Urinary bladder (tissue), 4 donors: ENCODE results near the gene ZNF337. TPM values are rescaled to one million over a fixed set of nuclear protein-coding genes. Genes with fewer than 3 reads are reported as not detected.
"Not testable (repeated sequence)": the region's sequence is repeated elsewhere in the genome, so short reads cannot be mapped to it uniquely, and the experiment has no call there.

ENCODE experiments used
- DNase-seq: peaks from one replicate; pipeline ENCODE4 v3.0.0-alpha.2; 2015; ENCODE audit errors: extremely low spot score
- H3K27ac ChIP-seq: one replicate; pipeline ENCODE4 v1.5.1; 2013; ENCODE audit warnings: low read depth, mild to moderate bottlenecking, moderate library complexity
- H3K36me3 ChIP-seq: one replicate; pipeline ENCODE4 v1.6.1; 2013; ENCODE audit warnings: mild to moderate bottlenecking, moderate library complexity; ENCODE audit not compliant: insufficient read depth
- H3K4me1 ChIP-seq: one replicate; pipeline ENCODE4 v1.6.1; 2013; ENCODE audit warnings: mild to moderate bottlenecking, moderate library complexity; ENCODE audit not compliant: insufficient read depth
- H3K4me3 ChIP-seq: one replicate; pipeline ENCODE4 v1.5.1; 2013; ENCODE audit warnings: low read depth, low read length
- WGBS: extraction: QIAGEN DNeasy Blood & Tissue Kit; methylation state at CpG from one replicate; pipeline ENCODE4 v1.1.7; 2013; 5-methylcytosine and 5-hydroxymethylcytosine counted together
- polyA plus RNA-seq: library from polyadenylated mRNA; stranded (reverse); fragments of 200-250 nt; gene quantifications from one replicate; pipeline ENCODE4 v1.2.3, GENCODE V29; 2013
- total RNA-seq: library from RNA; depleted of rRNA; stranded (reverse); fragments of >200 nt; gene quantifications from one replicate; pipeline ENCODE4 v1.2.3, GENCODE V29; 2014
- donor health status: healthy with polysubstance abuse.
- donor health status: healthy.

Gene ZNF337
- total and polyA plus RNA-seq, 2 donors, result 14.6 to 23.3 TPM

GRCh38 chr20:25707695-25708094, 11.0 kb upstream of the ZNF337 start:
- no peaks in the 10 kb centered on the region for H3K4me1 ChIP-seq
- no peak overlapping the region for H3K27ac ChIP-seq
- H3K4me3 ChIP-seq, result no peak overlapping the region
- no peak for DNase-seq
- no peaks in the 10 kb centered on the region for H3K36me3 ChIP-seq

- DNase-seq, result no peak
Measured at GRCh38 chr20:25706793-25707192, 10.1 kb upstream of the ZNF337 start.

GRCh38 chr20:25705830-25706351, 9.2 kb upstream of the ZNF337 start:
- no peaks in the 10 kb centered on the region for H3K36me3 ChIP-seq
- no peaks in the 10 kb centered on the region for H3K4me1 ChIP-seq
- no peak overlapping the region for H3K4me3 ChIP-seq
- H3K27ac ChIP-seq, result no peak overlapping the region
- DNase-seq, result no peak

More at GRCh38 chr20:25706793-25707192, 10.1 kb upstream of the ZNF337 start:
- 88% methylated on average over 6 of the region's 6 CpGs for WGBS
- Histone ChIP-seq H3K4me1 (no peaks in the 10 kb centered on the region), H3K36me3 (no peaks in the 10 kb centered on the region), H3K4me3 (no peak overlapping the region), H3K27ac (no peak overlapping the region)

GRCh38 chr20:25704303-25704702, 7.7 kb upstream of the ZNF337 start:
- H3K36me3 ChIP-seq, H3K4me3 ChIP-seq, H3K27ac ChIP-seq, H3K4me1 ChIP-seq, DNase-seq: not testable (repeated sequence)
- WGBS, result 94% methylated on average over 2 of the region's 2 CpGs

GRCh38 chr20:25700835-25701234, 4.2 kb upstream of the ZNF337 start:
- not testable (repeated sequence) for DNase-seq, H3K36me3 ChIP-seq, H3K4me3 ChIP-seq, H3K4me1 ChIP-seq, H3K27ac ChIP-seq
- whole genome bisulfite sequencing, result 91% methylated on average over 2 of the region's 2 CpGs

- Histone ChIP-seq H3K36me3 (no peaks in the 10 kb centered on the region), H3K4me3 (no peak overlapping the region), H3K27ac (no peak overlapping the region), H3K4me1 (peaks cover 3% of the 10 kb centered on the region)
- DNase-seq, result no peak
- 45% methylated on average over 1 of the region's 1 CpG for WGBS
Measured at GRCh38 chr20:25699914-25700313, 3.3 kb upstream of the ZNF337 start.

- peak overlapping the region; percentile 71 for H3K4me3 ChIP-seq
- WGBS, result under 1% methylated on average over 3 of the region's 3 CpGs
- no peak for DNase-seq
- no peaks in the 10 kb centered on the region for H3K36me3 ChIP-seq
- H3K4me1 ChIP-seq, result peaks cover 3% of the 10 kb centered on the region
- no peak overlapping the region for H3K27ac ChIP-seq
Measured at GRCh38 chr20:25697132-25697446, 436 bp upstream of the ZNF337 start.

- Histone ChIP-seq H3K4me3 (peak overlapping the region; percentile 71), H3K4me1 (peaks cover 3% of the 10 kb centered on the region), H3K27ac (peak overlapping the region; percentile 92), H3K36me3 (no peaks in the 10 kb centered on the region)
- DNase-seq, result no peak
- WGBS, result 13% methylated on average over 30 of the region's 30 CpGs
Measured at GRCh38 chr20:25695532-25696370, 902 bp downstream of the ZNF337 start.

GRCh38 chr20:25692499-25692898, 4.2 kb downstream of the ZNF337 start:
- peaks cover 3% of the 10 kb centered on the region for H3K4me1 ChIP-seq

GRCh38 chr20:25690427-25690826, 6.2 kb downstream of the ZNF337 start:
- peaks cover 1% of the 10 kb centered on the region for H3K4me1 ChIP-seq
- DNase-seq, result no peak
- no peaks in the 10 kb centered on the region for H3K36me3 ChIP-seq
- no peak overlapping the region for H3K27ac ChIP-seq
- no peak overlapping the region for H3K4me3 ChIP-seq

More at GRCh38 chr20:25692499-25692898, 4.2 kb downstream of the ZNF337 start:
- H3K27ac ChIP-seq, result no peak overlapping the region
- H3K4me3 ChIP-seq, result no peak overlapping the region
- no peak for DNase-seq
- no peaks in the 10 kb centered on the region for H3K36me3 ChIP-seq
- WGBS, result 77% methylated on average over 2 of the region's 2 CpGs

- no peak for DNase-seq
- no peaks in the 10 kb centered on the region for H3K36me3 ChIP-seq
- no peak overlapping the region for H3K27ac ChIP-seq
- no peak overlapping the region for H3K4me3 ChIP-seq
- WGBS, result 76% methylated on average over 8 of the region's 8 CpGs
- no peaks in the 10 kb centered on the region for H3K4me1 ChIP-seq
Measured at GRCh38 chr20:25686081-25687067, 10.3 kb downstream of the ZNF337 start.

- DNase-seq, result no peak
- WGBS, result 87% methylated on average over 9 of the region's 9 CpGs
- no peaks in the 10 kb centered on the region for H3K36me3 ChIP-seq
- no peak overlapping the region for H3K4me3 ChIP-seq
- H3K4me1 ChIP-seq, result no peaks in the 10 kb centered on the region
- H3K27ac ChIP-seq, result no peak overlapping the region
Measured at GRCh38 chr20:25685276-25686080, 11.2 kb downstream of the ZNF337 start.

- WGBS, result 95% methylated on average over 3 of the region's 3 CpGs
- not testable (repeated sequence) for H3K36me3 ChIP-seq, H3K4me3 ChIP-seq, H3K4me1 ChIP-seq, H3K27ac ChIP-seq, DNase-seq
Measured at GRCh38 chr20:25683826-25684225, 12.8 kb downstream of the ZNF337 start.
